ENCODE data around the gene PPP1R9B. TPM values are rescaled to one million over a fixed set of nuclear protein-coding genes. Genes with fewer than 3 reads are reported as not detected.
A peak's percentile ranks its signal among the peaks of the same experiment; 100 is the strongest.

Gene PPP1R9B
- total and polyA plus RNA-seq, 5 donors from 2014 or later, result 0.41 to 85.4 (median 0.45) TPM

DNA sequence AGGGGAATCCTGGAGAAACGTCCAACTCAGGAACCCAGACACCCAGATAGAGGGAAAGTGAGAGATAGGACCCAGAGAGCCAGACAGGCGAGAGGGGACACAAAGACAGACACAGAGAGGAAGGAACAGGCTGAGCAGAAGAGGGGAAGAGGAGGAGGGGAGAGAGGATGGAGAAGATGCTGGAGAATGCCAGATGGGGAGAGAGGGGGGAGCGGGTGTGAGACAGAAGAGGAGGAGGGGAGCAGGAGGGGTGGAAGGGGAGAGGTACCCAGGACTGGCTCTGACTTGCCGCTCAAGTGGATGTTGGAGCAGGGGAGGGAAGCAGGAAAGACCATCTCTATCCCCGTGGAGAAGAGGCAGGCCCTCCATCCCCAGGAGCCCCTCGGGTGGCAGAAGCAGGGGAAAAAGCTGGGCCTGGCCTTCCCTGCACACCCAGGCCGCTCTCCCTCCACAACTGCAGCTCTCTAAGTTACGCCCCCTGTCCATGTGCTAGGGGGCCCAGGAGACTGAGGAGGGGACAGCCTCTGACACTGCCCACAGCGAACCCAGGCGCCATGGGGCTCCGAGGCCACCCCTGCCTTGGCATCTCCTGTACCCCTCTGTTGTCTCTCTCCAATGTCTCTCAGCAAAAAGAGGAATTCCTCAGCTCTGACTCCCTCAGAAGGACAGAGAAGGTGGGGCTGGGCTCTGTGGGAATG is 4.8 kb downstream of the PPP1R9B start:
- Mint-ChIP-seq H3K4me1 (peaks cover 0 to 80% (median 37%) of the 10 kb centered on the region in 4 donors), H3K27ac (peak overlapping the region in 1 of 3 donors; percentile 84), H3K36me3 (peaks cover 32% of the 10 kb centered on the region), H3K27me3 (no peaks in the 10 kb centered on the region), H3K9me3 (peaks cover 0 to 2% (median 0%) of the 10 kb centered on the region in 7 donors), H3K4me3 (peak overlapping the region; percentile 70 to 94 (median 92))
- Histone ChIP-seq H3K36me3 (ENCODE audit: control insufficient read depth, insufficient read depth, low read length) (peaks cover 40% of the 10 kb centered on the region), H3K4me1 (ENCODE audit: control insufficient read depth, insufficient read depth, low read length, poor library complexity, severe bottlenecking) (peaks cover 74% of the 10 kb centered on the region), H3K27me3 (ENCODE audit: control insufficient read depth, insufficient read depth, low read length) (no peaks in the 10 kb centered on the region), H3K27ac (ENCODE audit: insufficient read depth, low read length, poor library complexity, severe bottlenecking) (no peak overlapping the region), H3K9me3 (ENCODE audit: control insufficient read depth in 2 of 2, low read length in 2 of 2) (no peaks in the 10 kb centered on the region), H3K4me3 (ENCODE audit: low read depth, low read length) (no peak overlapping the region)
- DNase-seq (no peak), ATAC-seq (ENCODE audit: low read depth in 2 of 2) (no peak)

DNA sequence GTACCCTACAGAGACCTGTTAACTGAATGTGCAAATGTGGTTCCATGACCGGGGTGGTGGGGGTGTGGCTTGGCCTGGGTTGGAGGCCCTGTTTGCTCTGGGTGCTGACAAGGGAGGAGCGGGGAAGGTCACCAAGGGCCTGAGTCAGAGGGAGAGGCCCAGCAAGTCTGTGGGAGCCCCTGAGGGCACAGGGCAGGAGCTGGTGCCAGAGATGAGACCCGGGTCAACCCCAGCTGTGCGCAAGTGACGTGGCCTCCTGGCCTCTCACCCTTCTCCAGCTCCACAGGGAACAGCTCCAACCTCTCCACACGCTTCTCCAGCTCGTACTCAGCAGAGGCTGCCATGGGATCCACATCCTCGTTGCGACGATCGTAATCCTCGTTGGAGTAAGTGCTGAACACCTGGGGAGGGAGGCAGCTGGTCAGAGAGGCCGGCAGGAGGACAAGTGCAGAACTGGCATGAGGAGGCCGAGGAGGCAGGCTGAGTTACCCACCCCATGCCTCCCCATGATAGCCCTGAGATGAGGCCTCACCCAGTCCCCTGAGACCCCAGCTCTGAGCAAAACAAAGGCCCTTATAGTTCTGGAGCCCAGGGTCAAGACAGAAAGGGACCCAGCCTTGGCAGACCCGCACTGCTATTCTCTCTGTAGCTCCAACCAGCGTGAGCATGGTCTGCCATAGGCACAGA is 5.5 kb downstream of the PPP1R9B start:
- H3K27me3 Mint-ChIP-seq, result no peaks in the 10 kb centered on the region
- peaks cover 81% of the 10 kb centered on the region for H3K4me1 ChIP-seq (ENCODE audit: control insufficient read depth, insufficient read depth, low read length, poor library complexity, severe bottlenecking)
- H3K27me3 ChIP-seq (ENCODE audit: control insufficient read depth, insufficient read depth, low read length), result no peaks in the 10 kb centered on the region
- peak overlapping the region; percentile 45 to 94 (median 72) for H3K4me3 Mint-ChIP-seq
- DNase-seq (no peak), ATAC-seq (ENCODE audit: low read depth in 2 of 2) (no peak)
- H3K36me3 Mint-ChIP-seq, result peaks cover 38% of the 10 kb centered on the region
- H3K4me1 Mint-ChIP-seq, result peaks cover 2 to 87% (median 43%) of the 10 kb centered on the region in 4 donors
- H3K9me3 ChIP-seq (ENCODE audit: control insufficient read depth in 2 of 2, low read length in 2 of 2), result no peaks in the 10 kb centered on the region
- peaks cover 0 to 2% (median 0%) of the 10 kb centered on the region in 7 donors for H3K9me3 Mint-ChIP-seq
- H3K4me3 ChIP-seq (ENCODE audit: low read depth, low read length), result no peak overlapping the region
- H3K27ac ChIP-seq (ENCODE audit: insufficient read depth, low read length, poor library complexity, severe bottlenecking), result no peak overlapping the region
- peaks cover 45% of the 10 kb centered on the region for H3K36me3 ChIP-seq (ENCODE audit: control insufficient read depth, insufficient read depth, low read length)
- H3K27ac Mint-ChIP-seq, result peak overlapping the region in 1 of 3 donors; percentile 84

DNA sequence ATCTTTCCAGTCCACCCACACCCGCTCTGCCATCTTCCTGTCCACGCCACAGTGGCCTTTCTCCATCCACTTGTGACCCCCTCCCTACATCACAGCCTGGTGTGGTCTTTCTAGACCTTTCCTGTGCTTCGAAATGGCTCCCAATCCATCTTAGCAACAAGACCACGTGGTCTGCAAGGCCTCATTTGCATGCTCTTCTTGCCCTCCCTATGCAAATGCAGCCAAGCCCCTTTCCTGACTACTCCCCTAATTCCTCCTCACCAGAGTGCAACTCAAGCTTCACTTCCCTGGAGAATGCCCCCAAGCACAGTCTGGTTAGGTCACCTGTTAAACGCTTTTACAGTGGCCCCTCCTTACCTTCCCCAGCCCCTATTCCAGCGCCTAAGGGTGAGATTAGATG is 6.1 kb downstream of the PPP1R9B start:
- peak overlapping the region in 2 of 3 donors; percentile 35 to 72 for H3K27ac Mint-ChIP-seq
- H3K36me3 ChIP-seq (ENCODE audit: control insufficient read depth, insufficient read depth, low read length), result peaks cover 49% of the 10 kb centered on the region
- peaks cover 6 to 91% (median 48%) of the 10 kb centered on the region in 4 donors for H3K4me1 Mint-ChIP-seq
- no peaks in the 10 kb centered on the region for H3K27me3 Mint-ChIP-seq
- no peaks in the 10 kb centered on the region for H3K27me3 ChIP-seq (ENCODE audit: control insufficient read depth, insufficient read depth, low read length)
- no peak for ATAC-seq (ENCODE audit: low read depth in 2 of 2)
- no peak overlapping the region for H3K27ac ChIP-seq (ENCODE audit: insufficient read depth, low read length, poor library complexity, severe bottlenecking)
- no peak for DNase-seq
- H3K9me3 Mint-ChIP-seq, result peaks cover 0 to 2% (median 0%) of the 10 kb centered on the region in 7 donors
- H3K4me3 Mint-ChIP-seq, result peak overlapping the region in 3 of 4 donors; percentile 0 to 63 (median 39)
- no peak overlapping the region for H3K4me3 ChIP-seq (ENCODE audit: low read depth, low read length)
- H3K4me1 ChIP-seq (ENCODE audit: control insufficient read depth, insufficient read depth, low read length, poor library complexity, severe bottlenecking), result peaks cover 87% of the 10 kb centered on the region
- H3K9me3 ChIP-seq (ENCODE audit: control insufficient read depth in 2 of 2, low read length in 2 of 2), result no peaks in the 10 kb centered on the region
- H3K36me3 Mint-ChIP-seq, result peaks cover 42% of the 10 kb centered on the region

DNA sequence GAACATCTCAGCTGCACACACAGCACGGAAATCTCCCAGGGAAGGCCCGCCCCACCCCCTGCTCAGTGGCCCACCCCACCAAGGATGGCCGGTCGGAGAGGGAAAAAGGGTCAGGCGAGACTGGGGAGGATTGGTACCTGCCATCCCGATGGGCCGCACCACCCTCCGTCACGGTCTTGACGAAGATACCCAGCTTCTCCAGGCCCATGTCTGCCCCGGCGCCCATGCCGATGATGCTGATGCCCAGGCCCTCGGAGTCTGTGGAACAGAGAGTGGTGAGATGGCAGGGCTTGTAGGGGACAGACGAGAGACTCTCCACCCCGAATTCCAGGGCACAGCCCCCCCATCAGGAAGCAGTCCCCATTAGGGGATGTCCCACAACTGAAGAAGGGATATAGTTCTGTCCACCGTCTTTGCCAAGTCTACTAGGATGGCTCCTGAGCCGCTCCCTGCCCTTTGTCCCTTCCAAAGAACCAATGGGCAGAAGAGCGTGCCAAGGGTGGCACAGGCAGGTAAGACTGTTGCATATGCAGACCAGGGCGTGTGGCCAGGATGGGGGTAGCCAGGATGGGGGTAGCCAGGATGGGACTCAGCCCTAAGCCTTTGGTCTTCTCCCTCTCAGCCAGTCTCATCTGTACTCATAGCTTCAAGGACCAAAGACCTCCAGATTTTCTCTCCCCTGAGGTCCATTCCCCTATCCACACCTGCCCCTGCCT is 6.9 kb downstream of the PPP1R9B start:
- Mint-ChIP-seq H3K9me3 (peaks cover 0 to 2% (median 0%) of the 10 kb centered on the region in 7 donors), H3K27me3 (no peaks in the 10 kb centered on the region), H3K4me3 (peak overlapping the region in 3 of 4 donors; percentile 0 to 63 (median 13)), H3K4me1 (peaks cover 6 to 89% (median 48%) of the 10 kb centered on the region in 4 donors), H3K27ac (peak overlapping the region; percentile 9 to 72 (median 35)), H3K36me3 (peaks cover 42% of the 10 kb centered on the region)
- ATAC-seq (ENCODE audit: low read depth in 2 of 2) (no peak), DNase-seq (no peak)
- H3K9me3 ChIP-seq (ENCODE audit: control insufficient read depth in 2 of 2, low read length in 2 of 2), result no peaks in the 10 kb centered on the region
- peaks cover 57% of the 10 kb centered on the region for H3K36me3 ChIP-seq (ENCODE audit: control insufficient read depth, insufficient read depth, low read length)
- peaks cover 86% of the 10 kb centered on the region for H3K4me1 ChIP-seq (ENCODE audit: control insufficient read depth, insufficient read depth, low read length, poor library complexity, severe bottlenecking)
- no peaks in the 10 kb centered on the region for H3K27me3 ChIP-seq (ENCODE audit: control insufficient read depth, insufficient read depth, low read length)
- no peak overlapping the region for H3K27ac ChIP-seq (ENCODE audit: insufficient read depth, low read length, poor library complexity, severe bottlenecking)
- no peak overlapping the region for H3K4me3 ChIP-seq (ENCODE audit: low read depth, low read length)

DNA sequence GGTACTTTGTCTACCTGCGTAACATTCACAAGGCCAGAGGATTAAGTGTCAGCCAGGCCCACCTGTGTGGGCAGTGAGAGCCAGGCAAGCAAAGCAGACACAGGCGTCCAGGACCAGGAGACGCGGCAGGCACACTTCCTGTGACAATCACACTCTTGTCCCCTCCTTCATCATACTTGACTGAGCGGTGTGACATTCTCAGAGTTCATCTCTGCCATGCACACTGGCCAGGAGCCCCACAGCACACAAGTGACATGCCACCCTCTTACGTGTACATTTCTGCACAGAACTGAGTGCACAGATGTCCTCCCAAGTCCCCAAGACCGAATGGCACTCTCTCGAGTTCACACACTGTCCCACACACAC is 8.7 kb downstream of the PPP1R9B start:
- Mint-ChIP-seq H3K27ac (peak overlapping the region; percentile 64 to 90 (median 66)), H3K27me3 (no peaks in the 10 kb centered on the region), H3K9me3 (no peaks in the 10 kb centered on the region), H3K36me3 (peaks cover 60% of the 10 kb centered on the region), H3K4me1 (peaks cover 6 to 77% (median 42%) of the 10 kb centered on the region in 4 donors), H3K4me3 (peak overlapping the region in 3 of 4 donors; percentile 71 to 82 (median 72))
- Histone ChIP-seq H3K4me1 (ENCODE audit: control insufficient read depth, insufficient read depth, low read length, poor library complexity, severe bottlenecking) (peaks cover 68% of the 10 kb centered on the region), H3K4me3 (ENCODE audit: low read depth, low read length) (no peak overlapping the region), H3K9me3 (ENCODE audit: control insufficient read depth in 2 of 2, low read length in 2 of 2) (no peaks in the 10 kb centered on the region), H3K27me3 (ENCODE audit: control insufficient read depth, insufficient read depth, low read length) (no peaks in the 10 kb centered on the region), H3K27ac (ENCODE audit: insufficient read depth, low read length, poor library complexity, severe bottlenecking) (no peak overlapping the region), H3K36me3 (ENCODE audit: control insufficient read depth, insufficient read depth, low read length) (peaks cover 76% of the 10 kb centered on the region)
- DNase-seq (peak in 1 of 3 donors; percentile 21), ATAC-seq (ENCODE audit: low read depth in 2 of 2) (peak in 1 of 2 donors; percentile 3)

DNA sequence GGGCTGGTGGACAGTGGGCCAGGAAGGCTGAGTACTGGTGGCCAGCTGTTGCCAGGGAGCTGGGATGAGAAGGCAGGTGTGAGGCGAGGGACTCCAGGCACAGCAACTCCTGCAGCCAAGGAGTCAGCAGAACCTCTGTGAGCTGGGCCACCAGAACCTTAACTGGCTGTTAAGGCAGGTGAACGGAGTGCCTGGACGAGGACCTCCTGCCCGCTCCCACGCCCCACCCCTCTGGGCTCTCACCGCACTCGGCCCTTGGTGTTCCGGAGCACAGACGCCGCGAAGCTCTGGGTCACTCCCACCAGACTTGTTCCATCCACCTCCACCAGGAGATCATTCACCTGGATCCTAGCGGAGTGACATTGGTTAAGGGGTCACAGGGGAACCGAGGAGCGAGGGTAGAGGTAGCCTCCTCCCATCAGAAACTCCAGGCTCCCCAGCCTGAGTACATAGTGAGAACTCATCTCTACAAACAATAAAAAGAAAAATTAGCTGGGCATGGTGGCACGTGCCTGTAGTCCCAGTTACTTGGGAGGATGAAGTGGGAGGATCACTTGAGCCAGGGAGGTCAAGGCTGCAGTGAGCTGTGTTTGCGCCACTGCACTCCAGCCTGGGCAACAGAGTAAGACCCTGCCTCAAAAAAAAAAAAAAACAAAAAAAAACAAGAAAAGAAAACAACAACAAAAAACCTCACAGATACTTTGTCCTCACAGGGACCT is 9.3 kb downstream of the PPP1R9B start:
- Histone ChIP-seq H3K9me3 (ENCODE audit: control insufficient read depth in 2 of 2, low read length in 2 of 2) (no peaks in the 10 kb centered on the region), H3K27ac (ENCODE audit: insufficient read depth, low read length, poor library complexity, severe bottlenecking) (peak overlapping the region; percentile 42), H3K36me3 (ENCODE audit: control insufficient read depth, insufficient read depth, low read length) (peaks cover 81% of the 10 kb centered on the region), H3K4me3 (ENCODE audit: low read depth, low read length) (no peak overlapping the region), H3K27me3 (ENCODE audit: control insufficient read depth, insufficient read depth, low read length) (no peaks in the 10 kb centered on the region), H3K4me1 (ENCODE audit: control insufficient read depth, insufficient read depth, low read length, poor library complexity, severe bottlenecking) (peaks cover 62% of the 10 kb centered on the region)
- Mint-ChIP-seq H3K9me3 (peaks cover 0 to 1% (median 0%) of the 10 kb centered on the region in 7 donors), H3K27me3 (no peaks in the 10 kb centered on the region), H3K36me3 (peaks cover 65% of the 10 kb centered on the region), H3K4me3 (peak overlapping the region in 3 of 4 donors; percentile 71 to 82 (median 72)), H3K27ac (peak overlapping the region; percentile 73 to 93 (median 90)), H3K4me1 (peaks cover 6 to 72% (median 39%) of the 10 kb centered on the region in 4 donors)
- ATAC-seq (ENCODE audit: low read depth in 2 of 2), result no peak
- no peak for DNase-seq
